GM23248 (cell line): Measurements from ENCODE around the gene DPY19L1.

Source experiments
- EZH2 ChIP-seq: fragments of 200-600 bp; sonication (generic); IDR thresholded peaks from 2 replicates; pipeline ENCODE4 v1.6.1; 2018; ENCODE audit warnings: antibody characterized with exemption, mild to moderate bottlenecking; ENCODE audit not compliant: insufficient read depth, poor library complexity, severe bottlenecking
- EZH2phosphoT487 ChIP-seq: fragments of 200-600 bp; sonication (generic); IDR thresholded peaks from 2 replicates; pipeline ENCODE4 v1.6.1; 2018; ENCODE audit warnings: antibody characterized with exemption, moderate library complexity, mild to moderate bottlenecking, low read depth; ENCODE audit not compliant: insufficient read depth

- no peak for TF ChIP-seq EZH2
- no peak for TF ChIP-seq EZH2phosphoT487
Measured at GRCh38 chr7:35039343-35039742, 2.1 kb upstream of the DPY19L1 start.
